TTC549 (cell line): Measurements from ENCODE around the gene ZNF670.
"Not testable (repeated sequence)": the region's sequence is repeated elsewhere in the genome, so short reads cannot be mapped to it uniquely, and the experiment has no call there.

Experiments
- FAIRE-seq: peaks from 2 replicates; lab custom pipeline; 2012; peaks lifted over from hg19 to GRCh38; lab: Jason Lieb, UNC

The ZNF670 gene

GRCh38 chr1:247037511-247038320 lies 40.9 kb downstream of the ZNF670 start:
- FAIRE-seq, result no peak

- FAIRE-seq, result not testable (repeated sequence)
Measured at GRCh38 chr1:247032306-247032705, 46.3 kb downstream of the ZNF670 start.
